NCI-H524 (cell line): ENCODE results near the gene TMEM184B.

Source experiments
- DNase-seq, 2 experiments: peaks; one replicate each; lab custom pipeline; 2025; lab: John Stamatoyannopoulos, UW

The TMEM184B gene

GRCh38 chr22:38276166-38276565 lies 3.4 kb upstream of the TMEM184B start:
- no peak for DNase-seq

GRCh38 chr22:38273135-38273826 lies 471 bp upstream of the TMEM184B start:
- DNase-seq: no peak

DNA sequence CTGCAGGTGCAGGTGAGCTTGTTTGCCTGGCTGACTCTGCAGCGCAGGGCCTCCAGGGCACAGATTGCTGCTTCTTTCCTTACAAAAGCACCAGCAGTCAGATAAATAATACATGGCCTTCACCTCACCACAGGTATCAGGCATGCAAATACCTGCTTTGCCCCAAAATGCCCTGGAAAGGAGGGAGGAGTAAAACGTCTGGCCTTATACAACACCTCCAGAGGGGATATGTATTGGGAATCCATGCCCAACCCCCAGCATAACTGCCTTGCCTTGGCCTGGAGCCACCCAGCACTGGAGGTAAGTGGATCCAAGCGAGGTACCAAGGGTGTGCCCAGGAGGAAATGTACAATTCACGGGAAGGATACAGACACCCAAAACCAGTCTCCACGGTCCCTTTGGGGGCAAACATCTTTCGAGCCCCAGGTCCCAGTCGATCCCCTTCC lies 860 bp downstream of the TMEM184B start:
- peak in 1 of 2 experiments; percentile 47 for DNase-seq

- no peak for DNase-seq
Measured at GRCh38 chr22:38271101-38271500, 1.7 kb downstream of the TMEM184B start.

- no peak for DNase-seq
Measured at GRCh38 chr22:38270091-38270992, 2.5 kb downstream of the TMEM184B start.

- DNase-seq: no peak
Measured at GRCh38 chr22:38269466-38269865, 3.3 kb downstream of the TMEM184B start.

GRCh38 chr22:38267086-38267485 lies 5.7 kb downstream of the TMEM184B start:
- DNase-seq: no peak

DNA sequence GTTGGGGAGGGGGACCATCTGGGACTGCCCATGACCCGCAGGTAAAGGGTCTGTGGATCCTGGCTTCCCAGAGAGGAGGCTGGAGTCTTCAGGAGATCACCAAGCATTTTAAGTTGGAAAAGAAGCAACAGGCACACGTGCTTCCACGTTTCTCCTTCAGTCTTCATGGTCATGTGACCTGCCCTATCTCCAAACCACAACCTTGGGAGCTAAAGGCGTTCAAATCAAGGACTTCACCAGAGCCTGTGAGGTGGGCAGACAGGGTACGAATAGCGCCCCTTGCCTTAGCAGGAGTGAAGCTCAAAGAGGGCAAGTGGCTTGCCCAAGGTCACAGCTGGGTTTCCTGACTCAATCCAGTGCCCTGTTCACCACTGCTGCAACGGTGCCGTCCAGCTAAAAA lies 6.7 kb downstream of the TMEM184B start:
- no peak for DNase-seq

DNA sequence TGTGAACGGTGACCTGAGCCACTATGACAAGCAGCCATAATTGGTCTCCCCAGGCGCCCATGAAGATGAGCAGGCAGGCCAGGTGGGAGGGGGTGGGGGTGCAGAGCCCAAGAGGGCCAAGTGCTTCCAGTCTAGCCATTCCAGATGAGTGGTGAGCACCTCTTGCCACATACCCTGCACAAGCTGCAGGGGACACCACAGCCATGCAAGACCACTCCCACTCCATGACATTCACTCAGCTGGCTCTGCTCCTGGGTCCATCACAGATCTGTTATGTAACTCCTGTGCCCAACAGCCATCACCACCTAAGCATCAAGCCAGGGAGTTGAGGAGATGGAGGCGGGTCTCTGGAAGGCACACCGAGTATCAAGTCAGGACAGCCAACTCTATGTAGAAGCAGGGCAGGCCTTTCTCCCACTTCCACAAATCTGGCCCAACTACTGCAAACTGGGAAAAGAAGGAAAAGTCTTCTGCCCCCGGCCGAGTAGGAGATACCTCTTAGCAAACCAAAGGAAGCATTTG lies 8.4 kb downstream of the TMEM184B start:
- DNase-seq: no peak

DNA sequence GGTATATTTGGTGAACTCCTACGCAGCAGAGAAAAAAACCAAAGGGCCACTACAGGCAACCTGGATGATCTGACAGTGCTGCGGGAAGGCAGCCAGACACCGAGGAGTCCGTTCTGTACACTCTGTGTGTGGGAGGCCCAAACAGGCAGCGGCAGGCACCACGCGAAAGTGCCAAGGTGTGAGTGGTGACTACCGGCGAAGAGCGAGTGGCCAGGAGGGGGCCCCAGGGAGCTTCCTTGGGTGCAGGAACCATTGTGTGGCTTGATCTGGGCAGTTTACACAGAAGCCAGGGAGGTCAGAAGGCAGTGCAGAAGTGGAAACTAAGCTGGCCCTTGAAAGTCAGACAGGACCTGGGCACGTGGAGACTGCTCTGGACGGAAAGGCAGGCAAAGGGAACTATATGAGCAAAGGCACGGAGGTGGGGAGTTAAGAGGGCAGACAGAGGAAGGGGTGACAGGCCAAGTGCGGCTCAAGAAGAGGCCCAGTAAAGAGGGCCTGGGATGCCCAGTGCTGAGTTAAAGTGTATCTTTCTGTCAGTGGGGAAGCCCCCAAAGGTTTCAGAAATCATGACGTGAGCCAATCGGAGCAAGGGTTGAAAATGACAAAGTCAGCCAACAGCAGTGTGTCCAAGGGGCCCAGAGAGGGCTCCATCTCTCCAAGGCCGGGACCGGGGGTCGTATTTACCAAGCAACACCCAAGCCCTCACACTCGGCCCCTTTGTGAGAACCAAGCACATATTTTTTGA lies 10.6 kb downstream of the TMEM184B start:
- peak in 1 of 2 experiments; percentile 9 for DNase-seq

GRCh38 chr22:38260761-38261681 lies 11.8 kb downstream of the TMEM184B start:
- no peak for DNase-seq

- peak in 1 of 2 experiments; percentile 49 for DNase-seq
Measured at GRCh38 chr22:38259370-38259769, 13.4 kb downstream of the TMEM184B start.

- DNase-seq: no peak
Measured at GRCh38 chr22:38258895-38259294, 13.9 kb downstream of the TMEM184B start.

DNA sequence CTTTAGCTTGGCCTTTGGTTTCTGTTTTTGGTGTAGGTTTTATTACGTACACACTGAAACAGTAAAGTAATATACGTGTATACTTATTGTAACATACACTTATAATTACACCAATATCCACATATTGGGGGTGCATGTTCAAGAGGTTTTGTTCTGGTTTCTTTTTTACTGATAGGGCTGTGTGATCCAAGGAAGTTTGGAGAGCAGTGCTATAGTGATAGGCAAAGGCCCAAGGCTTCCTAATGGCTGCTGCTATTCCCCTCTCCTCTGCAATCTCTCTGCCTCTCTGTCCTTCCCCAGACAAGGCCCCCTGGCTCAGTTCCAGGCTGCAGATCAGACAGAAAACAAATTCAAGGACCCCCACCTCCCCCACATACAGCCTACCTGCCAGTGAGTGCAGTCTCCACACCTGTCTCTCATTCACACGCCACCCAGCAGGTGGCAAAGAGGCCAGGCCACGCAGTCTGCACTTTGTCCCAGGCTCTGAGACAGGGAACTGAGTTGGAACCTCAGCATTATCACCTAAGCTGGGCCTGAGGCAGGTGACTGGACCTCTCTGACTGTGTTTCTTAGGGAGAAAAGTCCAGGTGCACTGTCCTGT lies 15.1 kb downstream of the TMEM184B start:
- no peak for DNase-seq

DNA sequence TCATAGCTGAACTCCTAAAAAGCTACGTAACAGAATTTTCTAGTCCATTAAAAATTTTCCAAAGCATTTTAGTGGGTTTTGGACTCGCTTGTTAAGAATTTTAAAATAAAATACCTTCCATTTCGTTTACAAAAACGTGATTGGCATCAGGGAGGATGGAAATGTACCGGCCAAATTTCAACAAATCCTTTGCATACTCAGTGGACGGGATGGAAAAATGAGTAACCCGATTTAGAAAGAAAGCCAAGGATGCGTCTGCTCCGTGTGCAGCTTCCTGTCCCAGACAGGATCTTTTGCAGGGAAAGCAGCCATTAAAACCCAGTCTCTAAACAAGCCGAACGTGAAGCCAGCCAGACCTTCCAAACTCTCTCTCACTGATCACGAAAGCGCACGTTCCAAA lies 15.6 kb downstream of the TMEM184B start:
- DNase-seq: no peak

GRCh38 chr22:38255697-38256096 lies 17.1 kb downstream of the TMEM184B start:
- no peak for DNase-seq

DNA sequence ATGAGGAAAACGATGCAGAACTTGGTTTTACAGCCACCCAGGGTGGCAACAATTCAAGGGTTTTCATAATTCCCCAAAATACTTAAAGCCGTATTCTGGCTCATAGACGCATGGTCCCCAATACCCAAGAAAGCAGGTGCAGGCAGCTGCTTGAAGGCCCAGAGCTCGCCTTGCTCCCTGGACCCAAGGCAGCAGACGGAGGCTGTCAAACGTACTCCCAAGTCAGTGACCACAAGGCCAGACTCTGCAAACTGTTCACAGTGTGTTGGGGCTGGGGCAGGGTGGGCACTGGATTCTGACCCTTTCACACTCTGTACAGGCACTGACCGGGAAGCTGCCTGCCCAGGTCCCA lies 21.5 kb downstream of the TMEM184B start:
- no peak for DNase-seq

DNA sequence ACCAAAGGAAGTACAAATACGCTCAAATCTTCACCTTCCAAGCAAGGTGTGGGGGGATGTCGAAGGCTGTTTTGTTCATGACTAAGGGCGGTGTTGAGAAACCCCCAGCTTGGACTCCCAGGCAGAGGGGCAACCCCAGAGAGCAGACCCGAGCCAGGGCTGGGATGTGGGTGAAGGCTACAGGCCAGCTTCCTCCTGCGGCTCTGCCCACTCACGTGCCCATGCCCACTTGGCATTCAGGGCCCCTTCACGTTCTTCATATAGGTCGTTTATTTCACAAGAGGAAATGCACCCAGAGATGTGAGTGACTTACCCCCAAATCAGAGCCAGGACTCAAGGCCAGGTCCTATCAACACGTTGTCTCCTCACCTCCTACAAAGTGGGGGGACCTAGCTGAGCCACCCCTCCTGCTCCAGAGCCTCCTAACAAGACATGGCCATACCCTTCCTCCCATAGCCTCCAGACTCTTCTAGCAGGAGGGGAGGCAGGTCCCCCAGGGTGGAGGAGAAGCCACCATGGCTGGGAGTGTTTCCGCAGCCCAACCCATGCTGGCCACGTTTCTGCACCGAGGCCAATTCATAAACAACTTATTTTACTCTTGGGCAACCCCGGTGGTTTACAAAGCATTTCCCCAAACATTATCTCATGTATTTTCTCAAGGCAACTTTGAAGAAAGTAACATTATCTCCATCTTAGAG lies 22.0 kb downstream of the TMEM184B start:
- no peak for DNase-seq

DNA sequence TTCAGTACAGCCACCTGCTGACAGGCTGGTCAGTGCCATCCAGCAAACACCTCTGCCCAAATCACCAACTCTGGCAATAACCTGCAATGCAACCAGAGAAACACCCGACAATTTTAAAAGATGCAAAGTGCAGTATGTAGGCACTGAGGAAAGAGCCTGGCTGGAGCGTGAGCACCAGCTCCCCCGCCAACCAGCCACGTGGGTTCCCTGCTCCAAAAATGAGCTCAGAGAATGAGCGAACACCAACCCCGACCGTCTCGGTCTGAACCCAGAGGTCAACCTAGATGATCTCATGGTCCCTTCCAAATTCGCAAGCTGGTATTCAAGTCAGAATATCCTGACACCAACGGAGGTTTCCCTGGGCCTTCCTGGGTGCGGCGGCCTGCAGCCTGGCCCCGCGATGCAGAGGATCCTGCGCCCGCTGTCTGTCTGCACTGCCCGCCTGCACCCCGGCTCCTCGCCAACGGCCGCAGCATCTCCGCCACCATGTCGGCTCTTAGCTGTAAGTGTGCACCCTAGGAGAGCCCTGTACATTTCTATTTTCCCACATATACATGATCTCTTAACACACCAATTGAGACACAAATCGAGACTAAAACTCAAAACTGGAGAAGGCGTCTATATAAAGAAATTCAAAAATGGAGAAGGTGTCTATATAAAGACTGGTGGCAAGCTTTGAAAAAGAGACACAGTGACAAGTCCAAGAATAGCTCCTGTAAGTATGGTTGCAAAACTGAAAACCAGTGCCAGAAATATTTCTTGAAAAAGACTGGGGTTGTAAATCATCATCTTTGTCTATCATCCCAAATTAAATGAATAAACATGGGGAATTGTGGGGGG lies 22.8 kb downstream of the TMEM184B start:
- DNase-seq: no peak
